Activated CD4-positive, alpha-beta T cell treated with anti-CD3 and anti-CD28 coated beads, Interleukin-2, Interleukin-4, amounts not matched to agents 100 ng/mL and 50 ng/mL, durations not matched to agents 16 hours and 8 hours (primary cell): Measurements from ENCODE around the gene DDX51.

Experiments used
- DNase-seq: peaks from one replicate; pipeline ENCODE4 v3.0.0-alpha.2; 2020; ENCODE audit warnings: low spot score

The DDX51 gene

DNA sequence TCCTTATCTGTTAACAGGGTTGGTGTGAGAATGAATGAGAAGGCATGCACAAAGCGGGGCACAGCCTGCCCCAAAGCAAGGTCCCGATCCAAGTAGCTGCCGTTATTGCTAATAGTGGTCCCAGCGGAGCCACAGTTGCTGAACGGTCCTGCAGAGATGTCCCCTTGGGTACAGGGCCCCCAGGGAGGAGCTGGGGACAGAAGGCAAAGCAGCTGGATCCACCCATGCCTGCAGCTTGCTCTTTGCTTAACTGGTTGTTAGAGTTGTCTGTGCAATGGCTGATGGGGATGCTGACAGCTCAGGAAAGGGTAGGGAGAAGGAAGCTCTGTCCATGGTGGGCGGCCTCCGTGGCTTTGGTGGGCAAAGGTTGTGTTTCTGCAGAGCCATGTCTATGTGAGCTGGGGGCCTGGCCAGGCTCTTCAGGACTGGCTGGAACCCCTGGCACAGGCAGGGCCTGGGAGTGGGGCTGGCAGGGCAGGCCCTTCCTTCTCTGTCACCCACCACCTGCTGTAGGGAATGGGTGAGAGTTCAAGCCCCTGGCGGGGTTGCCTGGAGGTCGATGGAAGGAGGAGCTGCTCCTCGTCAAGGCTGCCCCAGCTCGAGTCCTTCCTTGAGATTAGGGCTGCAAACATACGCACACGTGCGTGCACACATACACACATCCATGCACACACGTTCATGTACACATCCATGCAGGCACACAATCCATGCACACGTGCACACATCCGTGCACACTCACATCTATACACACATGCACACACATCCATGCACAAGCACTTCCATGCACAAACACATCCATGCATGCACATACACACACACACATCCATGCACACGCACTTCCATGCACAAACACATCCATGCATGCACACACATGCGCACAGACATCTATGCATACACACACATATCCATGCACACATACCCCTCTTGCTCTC, 35.6 kb upstream of the DDX51 start:
- no peak for DNase-seq

GRCh38 chr12:132178801-132179401, 34.8 kb upstream of the DDX51 start:
- DNase-seq = no peak

DNA sequence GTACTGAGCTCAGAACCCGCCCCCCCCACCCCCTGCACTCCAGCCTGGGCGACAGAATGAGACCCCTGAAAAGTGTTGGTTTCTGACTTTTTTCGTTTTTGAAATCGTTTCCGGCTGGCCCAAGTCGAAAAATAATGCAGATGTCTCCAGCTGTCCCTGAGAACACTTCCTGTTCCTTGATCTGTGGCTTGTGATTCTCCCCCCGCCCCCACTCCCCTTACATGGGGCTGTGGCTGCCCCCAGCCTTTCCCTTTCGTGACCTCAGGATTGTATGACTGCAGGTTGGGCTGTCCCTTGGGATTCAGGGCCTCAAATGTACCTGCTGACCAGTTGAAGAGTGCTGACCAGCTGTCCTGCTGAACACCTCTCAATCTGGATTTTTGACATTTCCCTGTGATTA, 34.2 kb upstream of the DDX51 start:
- DNase-seq = no peak

DNA sequence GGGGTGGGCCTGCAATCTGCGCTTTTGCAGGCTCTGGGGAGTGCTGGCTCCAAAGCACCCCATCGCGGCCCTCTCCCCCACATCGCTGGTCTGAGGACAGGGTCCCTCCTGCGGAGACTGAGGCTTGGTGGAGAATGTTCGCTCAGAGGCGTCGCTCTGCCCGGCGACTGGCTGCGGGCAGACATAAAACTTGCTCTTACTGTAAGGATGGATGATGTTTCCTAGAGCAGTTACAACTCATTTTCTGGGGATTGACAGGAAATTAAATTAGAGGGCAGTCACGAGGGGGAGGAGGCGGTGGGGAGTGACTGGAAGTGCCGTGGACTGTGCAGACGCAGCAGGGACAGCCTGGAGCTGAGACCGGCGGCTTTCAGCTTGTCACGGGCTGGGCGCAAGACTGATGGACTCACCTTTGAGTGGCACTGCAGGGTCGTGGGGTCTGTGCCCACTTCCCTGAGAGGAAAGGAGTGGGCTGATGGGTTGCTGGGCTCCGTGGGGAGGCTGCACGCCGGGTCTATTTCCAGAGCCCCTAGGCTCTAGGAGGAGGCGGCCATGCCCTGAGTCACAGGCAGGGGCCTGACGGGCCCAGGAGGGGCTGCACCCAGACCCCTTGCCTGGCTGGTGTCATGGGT, 32.9 kb upstream of the DDX51 start:
- DNase-seq = no peak

DNA sequence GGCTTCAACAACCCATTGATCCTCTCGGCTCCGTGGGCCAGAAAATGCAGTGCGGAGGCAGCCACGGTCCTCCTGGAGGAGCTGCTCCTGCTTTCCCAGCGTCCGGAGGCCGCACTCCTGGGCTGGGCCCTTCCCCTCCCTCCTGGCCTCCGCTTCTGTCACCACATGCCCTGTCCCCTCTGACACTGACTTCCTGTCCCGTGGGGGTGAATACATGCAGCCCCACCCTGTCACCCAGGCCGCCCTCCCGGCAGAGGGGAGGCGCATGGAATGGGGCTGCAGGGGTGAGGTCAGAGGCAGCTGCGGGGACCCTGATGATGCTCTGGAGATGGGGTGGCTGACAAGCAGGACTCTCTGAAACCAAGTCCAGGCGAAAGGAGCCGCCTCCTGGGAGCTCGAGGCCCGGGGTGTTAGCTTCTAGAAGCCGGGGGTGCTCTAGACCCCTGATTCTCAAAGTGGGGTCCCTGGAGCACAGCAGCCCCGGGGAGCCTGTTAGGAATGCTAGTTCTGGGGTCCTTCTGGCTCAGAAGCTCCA, 32.3 kb upstream of the DDX51 start:
- DNase-seq = no peak

DNA sequence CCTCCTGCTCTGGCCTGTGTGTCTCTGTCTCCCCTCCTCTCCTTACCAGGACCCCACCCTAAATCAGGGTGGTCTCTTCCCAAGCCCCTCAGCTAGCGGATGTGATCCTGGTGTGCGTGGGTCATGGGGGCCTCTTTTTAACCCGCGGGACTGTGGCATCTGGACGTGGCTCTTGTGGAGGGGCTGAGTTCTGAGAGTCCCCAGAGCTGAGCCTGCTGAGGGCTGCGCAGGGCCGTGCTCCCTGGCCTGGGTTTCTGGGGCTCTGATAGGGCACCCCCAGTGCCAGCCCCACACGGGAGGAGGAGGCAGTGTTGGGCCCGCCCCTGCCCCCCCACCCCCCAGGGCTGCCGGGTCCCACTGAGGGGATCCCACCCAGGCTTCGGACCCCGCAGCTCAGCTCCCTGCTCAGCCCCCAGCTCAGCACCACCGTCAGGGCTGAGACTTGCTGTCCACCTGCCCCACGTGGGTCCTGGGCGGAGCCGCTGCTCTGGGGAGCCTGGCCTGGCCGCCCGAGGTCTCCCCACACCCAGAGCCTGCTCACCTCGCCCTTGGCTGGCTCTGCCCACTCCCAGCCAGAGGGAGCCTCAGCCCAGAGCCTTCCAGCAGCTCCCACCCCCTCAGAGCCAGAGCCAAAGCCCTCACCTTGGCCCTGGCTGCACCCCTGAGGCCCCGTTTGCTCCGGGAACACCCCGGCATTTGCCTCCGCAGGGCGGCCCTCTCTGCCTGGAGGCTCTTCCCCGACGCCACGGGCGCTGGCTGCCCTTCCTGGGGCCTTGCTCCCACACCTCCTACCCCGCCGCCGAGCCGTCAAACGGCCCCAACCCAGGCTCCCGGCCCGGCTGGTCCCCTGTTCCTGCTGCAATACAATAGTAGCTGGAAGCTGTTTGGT, 31.6 kb upstream of the DDX51 start:
- DNase-seq = no peak

DNA sequence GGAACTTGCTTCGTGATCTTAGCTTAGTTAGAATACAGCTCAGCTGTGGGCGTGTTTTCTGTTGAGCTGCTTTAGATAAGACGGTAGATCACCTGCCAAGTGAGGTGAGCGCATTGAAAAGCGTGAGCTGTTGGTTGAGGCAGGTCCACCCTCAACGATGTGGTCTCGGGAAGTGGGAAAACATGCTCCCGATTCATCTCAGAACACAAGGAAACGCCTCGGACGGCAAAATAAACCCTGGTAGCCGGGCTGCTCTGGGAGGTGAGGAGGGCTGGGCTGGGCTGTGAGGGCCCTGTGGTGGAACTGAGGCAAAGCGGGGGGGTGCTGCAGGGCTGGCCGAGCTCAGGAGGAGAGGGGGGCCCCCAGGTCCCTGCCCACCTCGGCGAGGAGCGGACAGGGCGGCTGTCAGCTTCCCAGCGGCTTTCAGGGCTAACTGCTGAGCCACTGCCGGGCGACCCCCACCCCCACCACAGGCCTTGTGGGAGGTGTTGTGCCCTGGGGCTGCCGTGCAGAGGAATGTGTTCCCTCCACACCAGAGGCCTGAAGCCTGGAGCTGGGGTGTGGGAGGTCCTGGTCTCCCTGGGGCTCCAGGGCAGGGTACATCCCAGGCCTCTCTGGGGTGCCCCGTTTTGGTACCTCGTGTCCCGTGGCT, 30.8 kb upstream of the DDX51 start:
- DNase-seq = no peak

DNA sequence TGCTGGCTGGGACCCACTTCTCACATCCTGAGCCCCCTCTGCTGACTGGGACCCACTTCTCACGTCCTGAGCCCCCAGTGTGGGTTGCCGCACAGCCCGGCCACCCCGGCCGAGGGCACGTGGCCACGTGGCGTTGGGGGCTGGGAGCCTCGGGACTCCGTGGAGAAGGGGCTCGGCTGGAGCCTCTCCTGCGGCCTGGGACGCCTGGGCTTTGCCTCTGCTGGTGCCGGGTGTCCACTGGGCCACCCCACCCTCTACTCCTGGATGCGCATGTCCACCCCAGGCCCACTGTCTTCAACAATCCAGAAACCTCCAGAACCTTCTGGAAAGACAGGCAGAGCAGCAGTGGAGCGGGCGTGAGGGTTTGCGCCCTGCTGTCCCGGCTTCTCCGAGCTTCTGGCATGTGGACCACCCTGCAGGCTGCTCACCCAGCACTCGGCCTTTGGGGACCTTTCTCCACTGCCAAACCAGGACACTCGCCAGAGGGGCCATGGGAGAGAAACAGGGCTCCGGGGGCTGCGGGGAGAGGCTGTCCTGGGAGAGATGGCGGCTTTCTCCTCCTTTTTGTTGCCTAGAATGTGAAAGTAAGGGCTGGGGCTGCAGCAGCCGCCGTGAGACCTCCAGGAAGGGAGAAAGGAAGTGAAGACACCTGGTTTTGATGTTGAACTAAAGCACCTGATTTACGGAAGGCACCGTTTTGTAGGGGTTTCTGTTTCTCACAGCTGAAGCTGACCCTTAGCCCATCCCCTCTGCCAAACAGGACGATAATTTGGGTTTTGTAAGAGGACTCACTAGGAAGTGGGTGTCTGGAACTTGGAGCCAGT, 30.1 kb upstream of the DDX51 start:
- DNase-seq = no peak

DNA sequence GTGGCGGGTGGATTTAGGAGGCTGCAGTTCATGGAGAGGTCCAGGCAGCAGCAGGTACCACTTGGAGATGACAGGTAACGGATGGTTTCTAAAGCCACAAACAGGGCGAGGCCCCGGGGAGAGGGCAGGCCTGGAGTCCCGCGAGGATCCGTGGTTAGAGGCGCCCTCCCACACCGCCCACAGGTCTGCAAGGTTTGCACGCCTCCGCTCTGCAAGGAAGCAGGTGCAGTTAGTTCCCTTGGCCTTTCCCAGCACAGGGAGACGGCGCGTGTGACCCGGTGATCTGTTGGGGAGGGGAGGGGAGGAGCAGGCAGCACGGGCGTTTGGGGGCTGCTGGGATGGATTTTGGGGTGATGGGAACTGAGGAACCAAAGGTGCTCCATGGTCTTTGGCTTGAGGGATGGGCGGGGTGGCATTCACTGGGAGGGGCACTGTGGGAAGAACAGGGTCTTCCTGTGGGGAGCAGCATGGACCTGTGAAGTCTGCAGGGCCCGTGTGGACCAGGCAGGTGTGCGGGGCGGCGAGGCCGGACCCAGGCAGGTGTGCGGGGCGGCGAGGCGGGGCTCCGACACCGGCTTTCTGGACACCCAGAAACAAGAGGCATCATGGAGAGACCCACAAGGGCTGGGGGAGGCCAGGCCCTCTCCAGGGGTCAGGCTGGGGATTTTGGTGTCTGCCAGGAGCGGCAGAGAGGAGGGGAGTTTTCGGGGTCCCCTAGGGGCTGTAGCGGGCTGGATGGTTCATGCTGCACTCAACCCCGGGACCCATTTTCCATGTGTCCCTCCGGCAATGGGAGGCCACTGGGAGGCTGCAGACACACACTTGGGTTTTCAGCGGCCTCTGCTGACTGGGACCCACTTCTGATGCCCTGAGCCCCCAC, 29.3 kb upstream of the DDX51 start:
- no peak for DNase-seq

DNA sequence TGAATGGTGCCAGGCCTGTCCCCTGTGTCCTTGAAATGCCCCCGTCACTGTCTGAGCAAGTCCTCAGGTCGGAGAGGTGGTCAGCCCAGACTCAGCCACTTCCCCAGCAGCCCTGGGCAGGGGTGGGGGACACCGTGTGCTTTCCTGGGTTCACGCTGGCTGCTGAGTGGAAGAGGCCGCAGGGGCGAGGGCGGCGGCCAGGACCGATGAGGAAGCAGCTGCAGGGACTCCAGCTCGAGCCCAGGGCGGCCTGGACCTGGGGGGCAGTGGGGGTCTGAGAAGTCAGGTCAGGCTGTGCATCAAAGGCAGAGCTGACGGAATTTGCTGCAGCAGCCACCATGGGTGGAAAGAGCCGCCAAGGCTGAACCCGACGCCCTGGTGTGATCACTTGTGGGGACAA, 28.5 kb upstream of the DDX51 start:
- no peak for DNase-seq

GRCh38 chr12:132171968-132172521, 27.9 kb upstream of the DDX51 start:
- DNase-seq = no peak

DNA sequence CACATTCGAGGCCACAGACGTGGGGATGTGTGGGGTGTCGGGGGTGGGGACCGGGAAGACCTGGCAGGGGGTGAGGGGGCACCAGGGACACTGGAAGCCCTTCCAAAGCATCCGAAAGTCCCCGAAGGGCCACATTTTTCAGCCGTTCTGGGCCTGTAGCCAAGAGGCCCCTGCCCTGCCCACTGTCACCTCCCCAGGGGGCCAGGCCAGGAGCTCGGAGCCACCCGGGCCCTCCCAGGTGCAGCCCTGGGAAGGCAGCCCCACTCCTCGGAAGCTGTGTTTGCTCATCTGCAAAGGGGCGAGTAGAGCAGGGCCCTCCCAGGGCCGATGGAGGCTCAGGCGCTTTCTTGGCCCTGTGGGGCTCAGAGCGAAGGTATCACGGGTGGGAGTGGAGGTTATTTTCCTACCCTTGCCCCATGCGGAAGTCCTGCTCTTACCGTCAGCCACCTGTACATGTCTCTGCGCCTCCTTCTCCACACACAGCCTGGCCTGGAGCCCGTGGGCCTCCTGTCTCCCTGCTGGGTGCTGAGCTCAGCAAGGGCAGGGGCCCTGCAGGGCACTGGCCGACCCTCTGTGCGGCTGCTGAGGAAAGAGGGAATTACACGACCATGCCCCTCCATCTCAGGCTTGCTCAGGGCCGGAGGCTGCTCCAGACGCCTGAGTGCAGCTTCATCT, 27.3 kb upstream of the DDX51 start:
- no peak for DNase-seq

DNA sequence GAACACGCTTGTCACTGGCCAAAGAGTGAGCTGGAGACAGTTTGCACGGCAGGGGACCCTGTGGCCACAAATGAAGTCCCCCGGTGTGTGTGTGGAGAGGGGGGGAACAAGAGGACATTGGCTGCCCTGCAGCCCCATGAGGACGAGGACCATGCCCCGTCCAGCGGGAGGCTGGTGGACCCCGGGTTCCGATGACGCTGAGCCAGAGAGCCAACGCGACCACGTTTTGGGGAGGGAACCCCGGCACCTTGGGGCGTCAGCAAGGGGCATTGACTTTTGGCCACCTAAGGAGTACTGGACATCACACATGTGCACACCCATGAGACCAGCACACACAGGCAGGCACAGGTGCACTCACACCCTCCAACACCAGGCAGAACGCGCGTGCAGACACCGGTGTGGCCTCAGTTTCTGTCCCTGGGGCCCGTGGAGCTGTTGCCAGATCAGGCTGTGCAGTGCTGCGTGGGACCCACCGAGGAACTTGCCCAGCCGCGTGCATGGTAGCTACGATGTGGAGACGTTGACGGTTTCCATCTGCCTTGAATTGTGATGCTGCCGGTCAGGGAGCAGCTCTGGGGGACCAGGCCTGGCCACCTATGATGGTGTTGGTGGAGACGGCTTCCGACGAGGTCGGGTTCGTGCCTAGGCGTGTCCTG, 26.6 kb upstream of the DDX51 start:
- DNase-seq = no peak

- no peak for DNase-seq
Observed at GRCh38 chr12:132170094-132170636, 26.0 kb upstream of the DDX51 start.

DNA sequence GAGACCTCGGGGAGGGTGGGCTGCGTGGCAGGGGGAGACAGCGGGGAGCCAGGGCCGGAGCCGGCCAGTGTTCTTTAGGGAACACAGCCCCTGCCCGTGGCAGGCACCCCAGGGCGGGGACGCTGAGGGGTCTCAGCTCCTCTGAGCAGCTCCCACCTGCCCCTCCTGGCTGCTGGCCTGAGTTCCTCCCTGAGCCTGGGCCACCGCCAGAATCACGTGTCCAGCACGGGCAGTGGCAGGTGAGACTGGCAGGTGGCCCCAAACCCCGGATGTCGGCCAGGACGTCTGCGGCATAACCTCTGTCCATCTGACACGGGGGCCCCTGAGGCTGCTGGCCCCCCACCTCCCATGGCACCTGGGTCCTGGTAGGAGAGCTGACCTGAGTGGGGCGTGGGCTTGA, 25.3 kb upstream of the DDX51 start:
- no peak for DNase-seq

GRCh38 chr12:132168311-132169031, 24.4 kb upstream of the DDX51 start:
- DNase-seq = no peak
